H1 (cell line): ENCODE results near the gene MAPK8. TPM values are rescaled to one million over a fixed set of nuclear protein-coding genes. Genes with fewer than 3 reads are reported as not detected.

Source experiments
- CTCF ChIA-PET: fragments of 300-600 bp; sonication (Branson Sonifier 250); formaldehyde crosslinking; loops from one replicate; lab custom pipeline; 2021; ENCODE audit not compliant: partially characterized antibody; lab: Charles Lee
- POLR2A ChIA-PET: fragments of 300-600 bp; sonication (Branson Sonifier 250); formaldehyde crosslinking; loops from one replicate; lab custom pipeline; 2021; ENCODE audit warnings: inconsistent platforms; ENCODE audit not compliant: partially characterized antibody; lab: Charles Lee
- DNase-seq, 2 experiments: peaks; one replicate each; pipeline versions ENCODE4 v3.0.0 to v3.0.0-alpha.2; 2010 to 2022; ENCODE audit warnings: low spot score in 2 of 2, low read depth in 1 of 2, mixed read lengths in 1 of 2
- FAIRE-seq: peaks from 2 replicates; lab custom pipeline; 2011; peaks lifted over from hg19 to GRCh38; lab: Jason Lieb, UNC
- H2AFZ ChIP-seq: 2 replicates; pipeline ENCODE4 v1.8.1; 2012; ENCODE audit warnings: low read length, inconsistent platforms
- H2AK5ac ChIP-seq: 2 replicates; pipeline ENCODE4 v1.6.1; 2013; ENCODE audit warnings: low read depth, low read length
- H2BK120ac ChIP-seq: replicated peaks from 2 replicates; pipeline ENCODE3; 2013; ENCODE audit warnings: low read depth, low read length, inconsistent platforms
- H2BK12ac ChIP-seq: 2 replicates; pipeline ENCODE4 v1.6.1; 2013; ENCODE audit warnings: low read depth, low read length
- H2BK15ac ChIP-seq: 2 replicates; pipeline ENCODE4 v1.6.1; 2013; ENCODE audit warnings: low read length
- H2BK20ac ChIP-seq: 2 replicates; pipeline ENCODE4 v1.6.1; 2013; ENCODE audit warnings: low read length
- H2BK5ac ChIP-seq: 2 replicates; pipeline ENCODE4 v1.6.1; 2013; ENCODE audit warnings: low read depth, low read length
- H3K14ac ChIP-seq: 2 replicates; pipeline ENCODE4 v1.6.1; 2013; ENCODE audit warnings: inconsistent platforms; ENCODE audit not compliant: insufficient read length
- H3K18ac ChIP-seq: 2 replicates; pipeline ENCODE4 v1.6.1; 2013; ENCODE audit warnings: low read length; ENCODE audit errors: extremely low read depth
- H3K23ac ChIP-seq: 2 replicates; pipeline ENCODE4 v1.6.1; 2013; ENCODE audit warnings: inconsistent platforms; ENCODE audit not compliant: insufficient read length
- H3K23me2 ChIP-seq: 2 replicates; pipeline ENCODE4 v1.6.1; 2013; ENCODE audit warnings: low read depth, low read length
- H3K27ac ChIP-seq: 2 replicates; pipeline ENCODE4 v1.6.1; 2011; ENCODE audit warnings: low read depth, low read length, inconsistent platforms
- H3K27me3 ChIP-seq, 4 experiments: replicated peaks in 1 of 4; 1 replicate in 1 of 4; 2 replicates in 3 of 4; pipeline versions ENCODE4 v1.6.1 to v1.8.1; 2011 to 2013; ENCODE audit warnings: low read length in 3 of 4, mild to moderate bottlenecking in 3 of 4, inconsistent platforms in 2 of 4, mixed read lengths in 2 of 4, moderate library complexity in 1 of 4; ENCODE audit not compliant: control insufficient read depth in 3 of 4, insufficient read depth in 3 of 4; ENCODE audit errors: extremely low read depth in 1 of 4
- H3K36me3 ChIP-seq, 4 experiments: 2 replicates each; pipeline versions ENCODE4 v1.6.1 to v1.8.1; 2011 to 2013; ENCODE audit warnings: mild to moderate bottlenecking in 4 of 4, low read length in 3 of 4, moderate library complexity in 2 of 4, control low read depth in 1 of 4, inconsistent platforms in 1 of 4; ENCODE audit not compliant: insufficient read depth in 4 of 4, control insufficient read depth in 2 of 4
- H3K4ac ChIP-seq: replicated peaks from 2 replicates; pipeline ENCODE3; 2013; ENCODE audit warnings: low read length, low read depth, mixed read lengths, inconsistent platforms; ENCODE audit not compliant: insufficient read length
- H3K4me1 ChIP-seq, 4 experiments: replicated peaks in 1 of 4; 1 replicate in 1 of 4; 2 replicates in 3 of 4; pipeline versions ENCODE4 v1.6.1 to v1.8.1; 2011 to 2013; ENCODE audit warnings: low read length in 3 of 4, inconsistent platforms in 2 of 4, mixed read lengths in 1 of 4; ENCODE audit not compliant: insufficient read depth in 4 of 4, control insufficient read depth in 3 of 4
- H3K4me2 ChIP-seq, 2 experiments: 2 replicates each; pipeline versions ENCODE4 v1.6.1 to v1.8.1; 2011 to 2013; ENCODE audit warnings: low read depth in 2 of 2, low read length in 2 of 2, control low read depth in 1 of 2, inconsistent platforms in 1 of 2, mild to moderate bottlenecking in 1 of 2; ENCODE audit not compliant: insufficient read depth in 1 of 2
- H3K4me3 ChIP-seq, 4 experiments: fragments of 200-600, 300-600 bp in 1 of 4; sonication (generic), shearing (Covaris generic), sonication (Bioruptor Twin) in 1 of 4; 2 replicates each; pipeline versions ENCODE4 v1.5.1 to v1.8.1; 2011 to 2016; ENCODE audit warnings: low read length in 4 of 4, low read depth in 3 of 4, control low read depth in 2 of 4, inconsistent platforms in 2 of 4, mild to moderate bottlenecking in 2 of 4, mixed read lengths in 1 of 4, moderate library complexity in 1 of 4; ENCODE audit not compliant: insufficient read depth in 2 of 4; ENCODE audit errors: extremely low read depth in 1 of 4
- H3K56ac ChIP-seq: replicated peaks from 2 replicates; pipeline ENCODE3; 2013; ENCODE audit warnings: low read depth, mild to moderate bottlenecking, mixed read lengths, low read length, inconsistent platforms; ENCODE audit not compliant: insufficient read length
- H3K79me1 ChIP-seq: 2 replicates; pipeline ENCODE4 v1.6.1; 2013; ENCODE audit warnings: low read depth, low read length, control low read depth
- H3K79me2 ChIP-seq, 2 experiments: 2 replicates each; pipeline versions ENCODE4 v1.6.1 to v1.8.1; 2012 to 2013; ENCODE audit warnings: low read length in 2 of 2, mild to moderate bottlenecking in 2 of 2, inconsistent platforms in 1 of 2; ENCODE audit not compliant: insufficient read depth in 2 of 2, control insufficient read depth in 1 of 2
- H3K9ac ChIP-seq, 4 experiments: replicated peaks in 1 of 4; 1 replicate in 1 of 4; 2 replicates in 3 of 4; pipeline versions ENCODE4 v1.6.1 to v1.8.1; 2011 to 2013; ENCODE audit warnings: low read depth in 3 of 4, low read length in 3 of 4, control low read depth in 2 of 4, mild to moderate bottlenecking in 2 of 4, moderate library complexity in 2 of 4, inconsistent platforms in 1 of 4; ENCODE audit errors: extremely low read depth in 1 of 4
- H3K9me3 ChIP-seq, 2 experiments: 2 replicates each; pipeline versions ENCODE4 v1.6.1 to v1.8.1; 2012 to 2013; ENCODE audit warnings: mild to moderate bottlenecking in 2 of 2, moderate library complexity in 2 of 2, control low read depth in 1 of 2, inconsistent platforms in 1 of 2, low read depth in 1 of 2, low read length in 1 of 2, mixed read lengths in 1 of 2; ENCODE audit not compliant: insufficient read depth in 2 of 2
- H4K20me1 ChIP-seq, 2 experiments: replicated peaks in 1 of 2; 2 replicates each; pipeline versions ENCODE3 to v1.8.1; 2011 to 2013; ENCODE audit warnings: inconsistent platforms in 2 of 2, low read length in 2 of 2, mild to moderate bottlenecking in 1 of 2; ENCODE audit not compliant: insufficient read depth in 2 of 2, control insufficient read depth in 1 of 2
- H4K5ac ChIP-seq: 2 replicates; pipeline ENCODE4 v1.6.1; 2013; ENCODE audit warnings: low read length, low read depth, mixed read lengths, inconsistent platforms; ENCODE audit not compliant: insufficient read length
- H4K8ac ChIP-seq: 2 replicates; pipeline ENCODE4 v1.8.0; 2013; ENCODE audit warnings: mild to moderate bottlenecking, moderate library complexity, low read length, inconsistent platforms; ENCODE audit not compliant: insufficient read depth; ENCODE audit errors: extremely low read depth
- H4K91ac ChIP-seq: replicated peaks from 2 replicates; pipeline ENCODE3; 2013; ENCODE audit warnings: low read length, mixed read lengths, inconsistent platforms; ENCODE audit not compliant: insufficient read length
- CREB1 ChIP-seq: IDR thresholded peaks from 2 replicates; pipeline ENCODE4 v1.6.1; 2012; ENCODE audit warnings: inconsistent platforms
- EGR1 ChIP-seq: IDR thresholded peaks from 2 replicates; pipeline ENCODE4 v1.6.1; 2011; ENCODE audit warnings: low read depth, low read length, borderline replicate concordance
- MAFK ChIP-seq: IDR thresholded peaks from 2 replicates; pipeline ENCODE4 v1.6.1; 2012; ENCODE audit warnings: low read depth, mild to moderate bottlenecking, improper control_type of control experiment, low read length
- POLR2A ChIP-seq, 2 experiments: IDR thresholded peaks; 1 replicate in 1 of 2; 2 replicates in 1 of 2; pipeline ENCODE4 v1.6.1; 2011; ENCODE audit warnings: low read depth in 2 of 2, low read length in 2 of 2, mild to moderate bottlenecking in 2 of 2; ENCODE audit errors: control extremely low read depth in 1 of 2
- SIX5 ChIP-seq: IDR thresholded peaks from 2 replicates; pipeline ENCODE4 v1.6.1; 2011; ENCODE audit warnings: mild to moderate bottlenecking, low read depth, low read length
- SRF ChIP-seq: IDR thresholded peaks from 2 replicates; pipeline ENCODE4 v1.6.1; 2011; ENCODE audit warnings: mild to moderate bottlenecking, low read depth, low read length, moderate library complexity
- TAF7 ChIP-seq: optimal IDR thresholded peaks from 2 replicates; pipeline ENCODE3; 2011; ENCODE audit warnings: low read depth, mild to moderate bottlenecking, inconsistent platforms, low read length, moderate library complexity, borderline replicate concordance
- WGBS, 2 experiments: shearing (Covaris generic) in 1 of 2; methylation state at CpG; one replicate each; pipeline versions ENCODE4 v1.1.6 to v1.1.7; 2013 to 2015; ENCODE audit warnings: low lambda C conversion rate in 2 of 2, mixed read lengths in 2 of 2, inconsistent platforms in 1 of 2, low coverage in 1 of 2, missing lambda C conversion rate in 1 of 2; ENCODE audit not compliant: insufficient replicate concordance in 2 of 2, insufficient coverage in 1 of 2, insufficient read length in 1 of 2; ENCODE audit errors: extremely low coverage in 1 of 2, missing lambda C conversion rate in 1 of 2; 5-methylcytosine and 5-hydroxymethylcytosine counted together
- polyA plus RNA-seq, 7 experiments: library from polyadenylated mRNA; depleted of rRNA in 3 of 7; stranded (reverse) in 5 of 7; unstranded in 2 of 7; fragments of >200 nt in 5 of 7; fragments of 200-250 nt in 2 of 7; gene quantifications; 1 replicate in 5 of 7; 2 replicates in 1 of 7; 4 replicates in 1 of 7; pipeline versions ENCODE4 v1.2.1 to v1.2.3, GENCODE V29; 2011 to 2013; ENCODE audit warnings: missing spikeins in 2 of 7, mixed read lengths in 2 of 7
- total RNA-seq: library from RNA; stranded (reverse); fragmentation: NEBNext Ultra II Directional; extraction: Animal tissue kit (Norgen Biotek cat#: 25700); gene quantifications from 2 replicates; pipeline ENCODE4 v1.2.1, GENCODE V29; 2021
- TF ChIP-seq, protein P1 (sequence below): IDR thresholded peaks from 2 replicates; pipeline ENCODE4 v1.6.1; 2012; ENCODE audit warnings: low read length, inconsistent platforms

Gene MAPK8
- total and polyA plus RNA-seq, 2 of the 8 experiments (the other 6 are each of a cell fraction or from before 2014, with no cell fraction given): 23.3 to 71.3 TPM

DNA sequence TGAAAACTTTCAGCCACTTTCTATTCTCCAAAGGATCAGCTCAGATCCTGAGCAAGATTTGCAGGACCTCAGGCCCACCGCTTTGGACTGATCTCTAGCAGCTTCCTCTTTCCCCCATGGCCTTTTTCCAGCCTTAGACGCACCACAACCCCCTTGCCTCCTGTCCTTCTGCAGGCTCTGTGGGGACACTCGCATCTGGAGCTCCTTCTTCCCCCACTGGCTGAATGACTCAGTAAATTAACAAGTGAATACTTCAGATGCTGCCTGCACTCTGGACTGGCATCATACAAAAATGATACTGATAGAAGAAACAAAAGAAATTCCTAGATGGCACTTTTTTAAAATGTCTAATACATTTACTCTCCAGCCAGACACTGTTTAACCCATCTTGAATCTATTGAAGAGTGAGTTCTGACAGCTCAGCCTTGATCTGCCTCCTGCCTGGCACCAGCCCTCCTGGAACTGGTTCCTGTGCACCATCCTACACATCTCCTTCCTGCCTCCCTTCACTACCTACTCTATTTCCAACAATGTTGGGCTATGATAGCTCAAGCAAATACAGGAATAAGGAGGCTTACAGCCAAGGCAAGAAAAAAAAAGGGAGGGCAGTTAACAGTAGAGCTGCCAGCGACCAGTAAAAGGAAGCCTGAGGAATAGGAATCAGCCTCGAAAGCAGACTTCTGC, 35.3 kb upstream of the MAPK8 start:
- Histone ChIP-seq H2BK15ac (no peak overlapping the region), H2AFZ (no peak overlapping the region), H3K23ac (no peak overlapping the region), H3K27me3 (no peaks in the 10 kb centered on the region), H3K56ac (no peak overlapping the region), H3K9me3 (no peaks in the 10 kb centered on the region), H2BK5ac (no peak overlapping the region), H3K27ac (no peak overlapping the region), H2BK20ac (no peak overlapping the region), H3K79me1 (no peaks in the 10 kb centered on the region), H4K20me1 (no peaks in the 10 kb centered on the region), H3K4me3 (no peak overlapping the region), H3K9ac (no peak overlapping the region), H3K14ac (no peak overlapping the region), H2BK12ac (no peak overlapping the region), H4K91ac (no peak overlapping the region), H3K4me1 (peaks cover 0 to 7% (median 1%) of the 10 kb centered on the region in 4 experiments; a peak in 2 of 7 replicates), H3K23me2 (peaks cover 2% of the 10 kb centered on the region; the same call in 1 of the 2 replicates), H3K18ac (no peak overlapping the region), H3K36me3 (no peaks in the 10 kb centered on the region; a peak in 1 of 8 replicates), H3K4ac (no peak overlapping the region), H4K8ac (no peak overlapping the region), H2BK120ac (no peak overlapping the region), H3K79me2 (no peaks in the 10 kb centered on the region), H2AK5ac (no peak overlapping the region), H3K4me2 (no peak overlapping the region), H4K5ac (no peak overlapping the region)
- ChIA-PET POLR2A (no interaction called here), CTCF (interaction anchor here (0.6 to 1.9 kb wide), 8 partner anchors 17 to 1731 kb away, joined by 3 to 8 read pairs (median 4); no protein-coding TSS in a partner anchor)
- DNase-seq (no peak), FAIRE-seq (no peak)
- 88% methylated on average over 5 of the region's 5 CpGs; no CpG with 5 or more reads in 1 of the 2 experiments for WGBS, 2 experiments
- TF ChIP-seq POLR2A (IDR thresholded peaks at IDR 0.05; ENCODE audit: control extremely low read depth in 1 of 2, low read depth in 2 of 2, low read length in 2 of 2): no peak
- no peak for TF ChIP-seq TAF7
- no peak for TF ChIP-seq CREB1
- TF ChIP-seq, protein P1, sequence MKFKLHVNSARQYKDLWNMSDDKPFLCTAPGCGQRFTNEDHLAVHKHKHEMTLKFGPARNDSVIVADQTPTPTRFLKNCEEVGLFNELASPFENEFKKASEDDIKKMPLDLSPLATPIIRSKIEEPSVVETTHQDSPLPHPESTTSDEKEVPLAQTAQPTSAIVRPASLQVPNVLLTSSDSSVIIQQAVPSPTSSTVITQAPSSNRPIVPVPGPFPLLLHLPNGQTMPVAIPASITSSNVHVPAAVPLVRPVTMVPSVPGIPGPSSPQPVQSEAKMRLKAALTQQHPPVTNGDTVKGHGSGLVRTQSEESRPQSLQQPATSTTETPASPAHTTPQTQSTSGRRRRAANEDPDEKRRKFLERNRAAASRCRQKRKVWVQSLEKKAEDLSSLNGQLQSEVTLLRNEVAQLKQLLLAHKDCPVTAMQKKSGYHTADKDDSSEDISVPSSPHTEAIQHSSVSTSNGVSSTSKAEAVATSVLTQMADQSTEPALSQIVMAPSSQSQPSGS: no peak
- TF ChIP-seq EGR1: no peak
- no peak for TF ChIP-seq MAFK
- no peak for TF ChIP-seq SRF
- TF ChIP-seq SIX5: no peak
